Esophagus squamous epithelium (tissue), 4 donors: Measurements from ENCODE around the gene SMC4.

Experiments used
- CTCF ChIP-seq, 6 experiments: fragments of 450-650 bp in 4 of 6; fragments of 200-600 bp in 2 of 6; sonication (generic) in 2 of 6; IDR thresholded peaks; one replicate each; pipeline ENCODE4 v1.5.1; 2016 to 2019; ENCODE audit warnings: antibody characterized with exemption in 6 of 6, mild to moderate bottlenecking in 4 of 6, moderate library complexity in 4 of 6
- POLR2A ChIP-seq, 4 donors: fragments of 450-650 bp; IDR thresholded peaks; one replicate each; pipeline ENCODE4 v1.6.1; 2017; ENCODE audit warnings: antibody characterized with exemption in 4 of 4, mild to moderate bottlenecking in 4 of 4, moderate library complexity in 3 of 4

- TF ChIP-seq CTCF (IDR thresholded peaks at IDR 0.05) = no peak
- peak in 1 of 4 donors; percentile 13 for TF ChIP-seq POLR2A (IDR thresholded peaks at IDR 0.05)
These were observed 2.0 kb downstream of the SMC4 start for GRCh38 chr3:160401291-160402095.
